Body of pancreas (tissue), 4 donors: ENCODE results near the gene VPS26C.

Experiments used
- POLR2A ChIP-seq, 3 donors: fragments of 450-650 bp; IDR thresholded peaks; one replicate each; pipeline ENCODE4 v1.6.1; 2016; ENCODE audit warnings: antibody characterized with exemption in 3 of 3, mild to moderate bottlenecking in 2 of 3
- TF ChIP-seq, protein P1 (sequence below), 7 experiments: fragments of 450-650 bp in 4 of 7; fragments of 200-600 bp in 3 of 7; sonication (generic) in 3 of 7; IDR thresholded peaks; one replicate each; pipeline ENCODE4 v1.5.1; 2016 to 2019; ENCODE audit warnings: antibody characterized with exemption in 7 of 7

DNA sequence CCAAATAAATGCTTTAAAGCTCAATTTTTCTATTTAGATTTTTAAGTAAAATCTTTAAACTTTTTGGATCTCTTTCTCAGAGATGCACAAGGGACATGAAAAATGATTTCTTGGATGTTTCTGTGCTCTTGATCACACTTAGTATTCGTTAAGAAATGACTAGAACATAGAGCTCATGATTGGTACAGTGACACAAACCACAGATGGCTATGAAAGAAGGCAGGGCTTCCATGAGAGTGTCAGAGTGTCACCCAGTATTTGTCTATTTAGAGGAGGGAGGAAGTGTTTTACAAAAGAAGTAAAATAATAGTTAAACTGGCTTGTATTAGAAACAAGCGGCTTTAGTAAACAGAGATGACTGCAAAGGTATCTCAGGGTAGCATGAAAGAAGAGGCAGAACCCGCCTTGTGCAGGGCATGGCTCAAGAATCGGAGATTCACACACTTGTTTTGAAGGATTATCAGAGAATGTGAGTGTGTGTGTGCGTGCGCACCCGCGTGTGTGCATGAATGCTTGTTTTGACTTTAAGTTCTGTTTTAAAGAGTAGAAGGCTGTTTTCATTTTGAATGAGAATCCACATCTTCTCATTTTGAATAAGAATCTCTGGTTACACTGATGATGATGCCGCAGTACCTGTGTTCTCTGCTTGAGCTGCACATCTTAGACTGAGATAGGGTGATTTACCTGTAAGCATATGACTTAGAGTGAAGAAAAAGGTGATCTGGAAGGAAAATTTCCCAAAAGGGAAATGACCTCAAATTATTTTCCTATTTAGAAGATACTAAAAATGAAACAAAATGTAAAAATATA lies 82.1 kb downstream of the VPS26C start:
- TF ChIP-seq, protein P1, sequence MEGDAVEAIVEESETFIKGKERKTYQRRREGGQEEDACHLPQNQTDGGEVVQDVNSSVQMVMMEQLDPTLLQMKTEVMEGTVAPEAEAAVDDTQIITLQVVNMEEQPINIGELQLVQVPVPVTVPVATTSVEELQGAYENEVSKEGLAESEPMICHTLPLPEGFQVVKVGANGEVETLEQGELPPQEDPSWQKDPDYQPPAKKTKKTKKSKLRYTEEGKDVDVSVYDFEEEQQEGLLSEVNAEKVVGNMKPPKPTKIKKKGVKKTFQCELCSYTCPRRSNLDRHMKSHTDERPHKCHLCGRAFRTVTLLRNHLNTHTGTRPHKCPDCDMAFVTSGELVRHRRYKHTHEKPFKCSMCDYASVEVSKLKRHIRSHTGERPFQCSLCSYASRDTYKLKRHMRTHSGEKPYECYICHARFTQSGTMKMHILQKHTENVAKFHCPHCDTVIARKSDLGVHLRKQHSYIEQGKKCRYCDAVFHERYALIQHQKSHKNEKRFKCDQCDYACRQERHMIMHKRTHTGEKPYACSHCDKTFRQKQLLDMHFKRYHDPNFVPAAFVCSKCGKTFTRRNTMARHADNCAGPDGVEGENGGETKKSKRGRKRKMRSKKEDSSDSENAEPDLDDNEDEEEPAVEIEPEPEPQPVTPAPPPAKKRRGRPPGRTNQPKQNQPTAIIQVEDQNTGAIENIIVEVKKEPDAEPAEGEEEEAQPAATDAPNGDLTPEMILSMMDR (IDR thresholded peaks at IDR 0.05): no peak
- no peak for TF ChIP-seq POLR2A (IDR thresholded peaks at IDR 0.05)
